Amniotic stem cell (primary cell): Measurements from ENCODE around the gene RNF19B.

Experiments used
- DNase-seq: peaks from one replicate; lab custom pipeline; 2025; lab: John Stamatoyannopoulos, UW

Gene RNF19B

DNA sequence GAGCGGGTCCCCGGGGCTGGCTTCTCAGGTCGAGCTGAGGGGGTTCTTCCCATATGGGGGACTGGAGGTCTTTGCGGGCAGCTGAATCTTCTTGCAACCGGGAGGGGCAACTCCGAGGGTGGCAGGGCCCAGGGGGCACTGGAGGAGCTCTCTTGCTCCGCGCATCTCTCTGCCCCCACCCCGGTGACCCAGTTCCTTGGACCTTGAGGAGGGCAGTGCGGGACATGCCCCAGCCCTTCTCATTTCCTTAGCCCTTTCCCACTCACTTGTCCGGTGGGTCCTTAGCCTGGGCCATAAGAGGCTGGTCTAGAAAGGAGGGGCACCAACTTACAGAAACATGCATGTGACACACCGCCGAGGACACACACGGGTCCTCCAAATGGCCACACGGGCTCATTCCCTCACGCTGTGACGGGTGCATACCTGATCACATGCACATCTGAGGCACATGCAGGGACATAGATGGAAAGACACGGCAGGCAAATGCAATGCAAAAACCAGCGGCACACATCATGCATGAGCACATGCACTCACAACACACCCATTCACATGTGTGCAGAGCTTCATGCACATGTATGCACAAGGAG lies 77.7 kb downstream of the RNF19B start:
- DNase-seq = no peak
